ENCODE measurements around the gene C19orf85.

DNA sequence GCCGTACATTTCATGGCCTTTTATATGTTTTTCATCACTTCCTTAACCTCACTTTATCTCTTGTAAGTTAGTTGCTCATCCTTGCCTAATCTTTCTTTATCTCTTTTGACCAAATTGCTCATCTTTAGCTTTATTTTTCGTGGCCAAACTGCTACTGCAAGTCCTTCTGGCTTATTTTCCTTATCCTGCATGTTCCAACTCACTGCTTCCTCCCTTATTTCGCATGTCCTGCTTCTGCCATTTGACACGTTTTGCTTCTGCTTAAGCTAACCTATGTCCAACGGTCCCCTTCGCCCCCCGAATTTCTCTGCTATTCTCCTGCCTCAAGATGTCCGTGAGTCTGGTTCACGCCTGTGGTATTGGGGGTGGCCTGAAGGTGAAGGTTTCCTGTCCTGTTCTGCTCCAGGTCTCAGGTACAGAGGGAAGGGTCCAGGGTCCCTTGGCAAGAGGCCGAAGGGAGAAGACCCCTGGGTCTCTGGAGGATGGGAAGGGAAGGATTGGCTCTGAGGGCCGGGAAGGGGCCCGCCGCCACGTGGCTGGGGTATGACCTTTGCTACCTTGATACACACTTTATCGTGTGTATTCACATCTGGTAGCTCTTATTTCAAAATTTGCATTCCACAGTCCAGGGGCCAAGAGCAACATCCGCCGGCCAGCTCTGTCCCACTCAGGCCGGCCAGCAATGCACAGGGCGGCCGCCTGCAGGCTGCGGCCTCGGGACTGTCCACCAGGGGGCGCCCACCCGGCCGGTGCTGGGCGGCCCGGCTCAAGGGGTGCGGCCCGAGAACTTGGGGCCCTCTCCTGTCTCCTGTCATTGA lies 2.9 kb upstream of the C19orf85 start:
- TF ChIP-seq, protein P1, sequence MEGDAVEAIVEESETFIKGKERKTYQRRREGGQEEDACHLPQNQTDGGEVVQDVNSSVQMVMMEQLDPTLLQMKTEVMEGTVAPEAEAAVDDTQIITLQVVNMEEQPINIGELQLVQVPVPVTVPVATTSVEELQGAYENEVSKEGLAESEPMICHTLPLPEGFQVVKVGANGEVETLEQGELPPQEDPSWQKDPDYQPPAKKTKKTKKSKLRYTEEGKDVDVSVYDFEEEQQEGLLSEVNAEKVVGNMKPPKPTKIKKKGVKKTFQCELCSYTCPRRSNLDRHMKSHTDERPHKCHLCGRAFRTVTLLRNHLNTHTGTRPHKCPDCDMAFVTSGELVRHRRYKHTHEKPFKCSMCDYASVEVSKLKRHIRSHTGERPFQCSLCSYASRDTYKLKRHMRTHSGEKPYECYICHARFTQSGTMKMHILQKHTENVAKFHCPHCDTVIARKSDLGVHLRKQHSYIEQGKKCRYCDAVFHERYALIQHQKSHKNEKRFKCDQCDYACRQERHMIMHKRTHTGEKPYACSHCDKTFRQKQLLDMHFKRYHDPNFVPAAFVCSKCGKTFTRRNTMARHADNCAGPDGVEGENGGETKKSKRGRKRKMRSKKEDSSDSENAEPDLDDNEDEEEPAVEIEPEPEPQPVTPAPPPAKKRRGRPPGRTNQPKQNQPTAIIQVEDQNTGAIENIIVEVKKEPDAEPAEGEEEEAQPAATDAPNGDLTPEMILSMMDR (IDR thresholded peaks at IDR 0.05): peak; percentile 97 to 99 (median 99)
- TF ChIP-seq POLR2A (IDR thresholded peaks at IDR 0.05): no peak

Measured in tibial nerve (tissue), 3 donors.